ENCODE measurements around the gene CDK14.
"Not testable (repeated sequence)": the region's sequence is repeated elsewhere in the genome, so short reads cannot be mapped to it uniquely, and the experiment has no call there.

Gene CDK14

DNA sequence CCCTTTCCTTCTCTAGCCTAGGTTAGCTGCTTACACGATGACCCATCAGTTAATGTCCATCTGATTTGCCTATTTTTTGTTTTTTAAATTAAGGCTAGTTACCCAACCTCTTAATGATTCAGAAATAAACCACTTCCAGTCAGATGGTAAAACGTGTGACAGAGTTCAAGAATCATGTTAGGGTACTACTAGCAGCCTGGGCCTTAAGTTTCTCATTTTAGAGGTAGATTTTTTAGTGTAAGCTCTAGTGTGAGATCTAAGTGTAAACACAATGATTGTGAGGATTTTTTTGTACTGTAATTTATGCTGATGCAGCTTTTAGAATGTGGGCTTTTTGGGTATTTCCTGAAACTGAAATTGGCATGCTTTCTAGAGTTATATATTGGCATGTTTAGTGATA, 130.0 kb downstream of the CDK14 start:
- no peak for DNase-seq

DNA sequence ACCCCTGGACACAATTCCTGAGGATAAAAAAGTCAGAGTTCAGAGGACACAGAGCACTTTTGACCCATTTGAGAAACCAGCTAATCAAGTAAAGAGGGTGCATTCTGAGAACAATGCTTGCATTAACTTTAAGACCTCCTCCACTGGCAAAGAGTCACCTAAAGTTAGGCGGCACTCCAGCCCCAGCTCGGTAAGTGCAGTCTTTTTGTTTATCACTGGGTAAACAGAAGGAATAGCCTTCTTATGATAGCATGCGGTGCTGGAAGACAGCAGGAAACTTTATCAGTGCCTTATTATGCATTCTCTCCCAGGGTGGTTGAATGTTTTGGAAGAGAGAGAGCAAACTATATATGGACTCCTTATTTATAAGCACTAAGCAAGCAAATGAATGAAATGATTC, 130.5 kb downstream of the CDK14 start:
- DNase-seq = no peak

DNA sequence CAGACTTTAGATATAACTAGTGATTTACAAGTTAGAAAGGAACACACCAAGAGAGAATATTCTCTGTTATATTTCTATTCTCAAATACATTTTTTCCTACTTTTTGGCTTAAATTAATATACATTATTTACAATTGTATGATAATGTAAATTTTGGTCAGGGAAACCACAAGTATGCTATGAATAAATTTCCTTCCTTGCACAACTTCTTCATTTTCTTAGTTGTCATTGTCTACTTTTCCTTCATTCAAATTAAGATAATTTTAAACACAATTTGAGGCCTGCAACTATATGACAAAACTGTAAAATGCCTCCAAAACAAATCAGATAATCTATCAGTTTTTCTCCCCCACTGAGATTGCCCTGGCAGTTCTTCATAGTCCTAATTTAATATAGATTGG, 131.3 kb downstream of the CDK14 start:
- no peak for DNase-seq

DNA sequence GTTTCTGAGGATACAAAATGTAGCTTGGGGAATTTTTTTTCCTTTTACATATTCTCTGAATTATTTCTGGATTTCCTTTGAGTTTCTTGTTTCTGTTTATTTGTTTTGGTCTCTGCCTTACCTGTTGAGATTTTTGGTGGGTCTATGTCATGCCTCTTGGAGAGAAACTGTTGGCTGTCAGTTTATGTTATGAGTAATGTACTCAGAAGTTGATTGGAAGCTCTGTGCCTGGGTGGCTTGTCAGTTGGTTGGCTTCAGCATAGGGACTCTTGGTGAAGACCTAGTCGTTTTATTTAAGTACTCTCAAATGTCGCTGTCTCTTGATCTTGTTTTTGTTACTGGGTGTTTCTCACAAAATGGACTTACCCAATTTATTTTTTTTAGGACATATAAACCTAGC, 132.4 kb downstream of the CDK14 start:
- DNase-seq = no peak

DNA sequence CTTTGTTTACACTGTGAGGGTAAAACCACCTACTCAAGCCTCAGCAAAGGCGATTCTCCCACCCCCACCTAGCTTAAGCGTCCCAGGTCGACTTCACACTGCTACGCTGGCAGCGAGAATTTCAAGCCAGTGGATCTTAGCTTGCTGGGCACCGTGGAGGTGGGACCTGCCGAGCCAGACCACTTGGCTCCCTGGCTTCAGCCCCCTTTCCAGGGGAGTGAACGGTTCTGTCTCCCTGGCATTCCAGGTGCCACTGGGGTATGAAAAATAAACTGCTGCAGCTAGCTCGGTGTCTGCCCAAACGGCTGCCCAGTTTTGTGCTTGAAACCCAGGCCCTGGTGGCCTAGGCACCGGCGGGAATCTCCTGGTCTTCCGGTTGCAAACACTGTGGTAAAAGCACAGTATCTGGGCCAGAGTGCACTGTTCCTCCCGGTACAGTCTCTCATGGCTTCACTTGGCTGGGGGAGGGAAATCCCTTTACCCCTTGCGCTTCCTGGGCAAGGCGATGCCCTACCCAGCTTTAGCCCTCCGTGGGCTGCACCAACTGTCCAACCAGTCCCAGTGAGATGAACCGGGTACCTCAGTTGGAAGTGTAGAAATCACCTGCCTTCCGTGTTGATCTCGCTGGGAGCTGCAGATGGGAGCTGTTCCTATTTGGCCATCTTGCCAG, 139.6 kb downstream of the CDK14 start:
- DNase-seq = not testable (repeated sequence)

DNA sequence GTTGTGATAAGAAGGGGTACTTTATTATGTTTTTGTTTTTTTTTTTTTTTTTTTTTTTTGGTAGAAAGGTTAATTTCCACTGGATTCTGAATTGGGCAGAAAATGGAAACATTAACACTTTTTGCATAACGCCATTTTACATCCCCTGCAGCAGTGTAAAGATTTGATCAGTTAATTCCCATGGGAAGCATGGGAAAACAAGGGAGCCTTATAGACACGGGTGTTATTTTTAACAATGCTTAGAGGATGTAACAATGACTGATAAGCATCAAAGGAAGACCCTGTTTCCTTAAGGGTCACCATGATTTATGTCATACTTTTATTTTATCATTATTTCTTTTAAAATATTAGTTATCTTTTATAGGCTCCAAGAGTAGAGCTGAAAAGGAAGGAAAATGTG, 140.2 kb downstream of the CDK14 start:
- DNase-seq = no peak

DNA sequence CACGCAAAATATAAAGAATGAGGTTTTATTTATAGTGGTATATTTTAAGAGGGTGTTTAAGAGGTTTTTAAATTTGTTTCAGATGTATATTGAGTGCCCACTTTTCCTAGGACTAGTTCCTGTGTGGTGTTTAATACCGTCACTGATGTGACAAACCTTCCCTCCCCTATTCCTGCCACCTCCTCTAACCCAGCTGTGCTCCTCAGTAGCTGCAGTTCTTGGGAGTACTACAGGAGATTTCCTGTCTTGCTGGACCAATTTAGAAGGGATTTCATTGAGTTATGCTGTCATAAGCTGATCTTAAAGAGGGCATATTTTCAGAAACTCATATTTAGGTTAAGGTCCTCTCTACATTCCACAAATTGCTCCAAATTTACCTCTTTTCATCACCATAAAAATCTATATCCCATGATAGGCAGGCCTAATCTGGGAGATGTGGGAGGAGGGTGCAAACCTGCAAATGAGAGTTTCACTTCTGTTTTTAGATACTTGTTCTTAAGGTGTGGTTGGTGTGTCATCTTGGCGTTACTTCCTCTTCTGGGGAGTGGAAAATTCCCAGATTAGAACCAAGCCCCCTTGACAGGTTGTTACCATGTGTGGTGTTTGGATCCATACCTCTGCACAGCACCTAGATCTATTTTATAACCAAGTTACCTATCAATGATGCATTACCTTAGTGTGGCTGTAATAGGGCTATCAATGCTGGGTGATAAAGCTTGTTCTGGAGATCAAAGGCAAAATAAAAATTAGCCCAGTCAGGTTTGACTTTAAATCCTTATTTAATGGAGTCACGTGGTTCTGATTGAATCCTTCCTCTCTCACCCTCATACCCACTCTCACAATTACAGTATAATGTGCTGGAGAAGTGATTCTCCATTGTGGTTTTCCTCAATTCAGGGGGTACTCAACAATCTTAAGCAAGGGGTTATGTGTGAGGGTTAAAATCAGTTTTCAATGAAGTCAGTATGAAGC, 141.1 kb downstream of the CDK14 start:
- DNase-seq = peak; percentile 6

DNA sequence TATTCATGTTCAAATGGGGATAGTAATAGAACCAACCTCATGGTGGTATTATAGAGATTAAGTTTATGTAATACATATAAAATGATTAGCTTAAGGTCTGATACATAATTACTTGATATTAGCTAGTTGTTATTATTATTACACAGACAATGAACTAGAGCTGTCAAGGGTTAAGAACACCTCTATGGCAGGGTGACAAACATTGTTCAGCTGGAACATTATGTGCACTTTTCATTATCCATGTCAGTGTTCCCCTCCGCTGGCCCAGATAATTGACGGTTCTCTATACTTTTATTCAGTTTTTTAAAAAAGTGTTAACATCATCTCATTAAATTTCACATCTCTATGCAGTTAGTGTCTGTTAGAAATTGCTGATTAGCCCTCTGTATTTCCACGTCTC, 142.1 kb downstream of the CDK14 start:
- DNase-seq = no peak

DNA sequence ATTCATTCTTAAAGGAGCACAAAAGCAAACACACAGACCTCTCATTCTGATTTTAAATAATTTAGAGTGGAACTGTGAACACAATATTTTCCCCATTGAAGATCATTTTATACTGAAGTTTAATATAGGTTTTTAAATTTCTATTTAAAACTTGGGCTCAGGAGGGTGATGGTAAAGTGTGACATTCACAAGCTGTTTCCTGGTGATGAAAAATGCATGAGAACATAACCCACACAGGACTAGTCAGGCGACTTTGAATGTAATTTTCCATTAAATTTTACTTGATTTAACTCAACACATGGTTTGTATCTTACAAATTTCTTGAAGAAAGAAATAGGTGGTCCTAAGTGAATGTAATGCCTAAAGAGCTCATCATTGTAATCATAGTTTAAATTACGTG, 143.6 kb downstream of the CDK14 start:
- DNase-seq = no peak

DNA sequence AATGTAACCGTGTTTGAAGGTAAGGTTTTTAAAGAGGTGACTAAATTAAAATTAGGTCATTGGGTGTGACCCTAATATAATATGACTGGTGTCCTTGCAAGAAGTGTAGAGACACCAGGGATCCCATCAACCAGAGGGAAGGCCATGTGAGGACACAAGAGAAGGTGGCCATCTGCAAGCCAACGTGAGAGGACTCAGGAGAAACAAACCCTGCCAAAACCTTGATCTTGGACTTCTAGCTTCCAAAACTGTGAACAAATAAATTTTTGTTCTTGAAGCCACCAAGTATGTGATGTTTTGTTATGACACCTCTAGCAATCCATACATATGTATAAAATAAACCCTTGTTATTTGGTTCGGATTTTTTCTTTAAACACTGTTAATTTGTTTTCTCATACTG, 144.3 kb downstream of the CDK14 start:
- no peak for DNase-seq

DNA sequence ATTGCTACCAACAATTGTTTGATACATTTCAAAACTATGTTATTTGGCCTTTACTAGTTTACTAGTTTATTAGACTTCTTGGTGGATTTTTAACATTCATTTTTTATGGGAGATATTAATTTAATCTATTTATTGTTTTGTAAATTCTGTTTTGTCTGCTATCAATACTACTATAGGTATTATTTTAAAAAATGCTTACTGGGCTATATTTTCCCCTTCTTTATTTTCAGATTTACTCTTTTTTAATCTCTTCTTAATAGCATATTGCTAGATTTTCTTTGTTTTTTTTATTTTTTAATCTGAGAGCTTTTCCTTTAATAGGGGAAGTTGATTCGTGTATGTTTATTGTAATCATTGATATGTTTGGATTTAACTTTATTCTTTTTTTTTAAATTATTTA, 147.5 kb downstream of the CDK14 start:
- DNase-seq = no peak

DNA sequence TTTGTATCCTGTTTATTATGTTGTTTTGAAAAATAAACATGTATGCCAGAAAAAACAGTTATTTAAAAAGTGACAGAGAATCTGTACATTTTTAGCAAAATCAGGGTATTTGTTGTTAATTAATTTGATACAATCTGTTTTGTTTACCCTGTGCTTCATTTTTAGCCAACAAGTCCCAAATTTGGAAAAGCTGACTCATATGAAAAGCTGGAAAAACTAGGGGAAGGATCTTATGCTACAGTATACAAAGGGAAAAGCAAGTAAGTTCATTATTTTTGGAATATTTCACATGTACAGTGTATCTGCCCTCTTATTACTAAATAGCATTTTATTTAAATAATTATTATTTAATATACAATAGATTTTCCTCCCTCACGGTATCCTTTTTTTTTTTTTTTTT, 151.4 kb downstream of the CDK14 start:
- DNase-seq = no peak

DNA sequence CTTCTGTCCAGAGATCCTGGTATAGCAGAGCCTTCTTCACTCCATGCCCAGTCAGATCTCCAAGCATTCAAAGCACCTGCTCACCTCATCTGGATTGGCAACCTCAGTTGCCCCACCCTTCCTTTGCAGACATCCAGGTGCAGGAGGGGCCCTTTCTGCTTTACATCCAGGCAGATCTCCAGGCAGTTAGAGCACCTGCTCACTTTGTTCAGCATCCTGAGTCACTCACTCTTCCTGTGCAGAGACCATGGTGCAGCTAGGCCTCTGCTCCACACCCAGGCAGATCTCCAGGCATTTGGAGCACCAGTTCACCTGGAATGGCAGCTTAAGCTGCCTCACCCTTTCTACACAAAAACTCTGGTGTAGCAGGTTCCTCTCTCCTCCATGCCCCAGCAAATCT, 153.1 kb downstream of the CDK14 start:
- no peak for DNase-seq

DNA sequence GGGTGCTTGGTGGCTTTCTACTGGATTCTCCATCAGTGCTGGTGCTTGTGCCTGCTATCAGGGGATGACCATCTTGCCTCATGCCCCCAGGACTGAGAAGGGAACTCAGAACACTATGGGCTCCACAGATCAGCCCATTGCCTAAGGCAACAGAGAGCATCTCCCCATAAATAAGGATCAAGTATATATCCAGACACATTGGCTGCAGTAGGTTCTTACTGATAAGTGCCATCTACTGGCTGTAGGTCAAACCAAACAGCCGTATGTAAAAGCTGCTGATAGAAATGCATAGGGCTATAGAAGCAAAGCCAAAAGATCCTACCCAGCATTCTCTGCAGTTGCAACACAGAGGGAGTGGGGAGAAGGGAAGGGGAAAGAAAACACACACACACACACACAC, 153.7 kb downstream of the CDK14 start:
- no peak for DNase-seq

DNA sequence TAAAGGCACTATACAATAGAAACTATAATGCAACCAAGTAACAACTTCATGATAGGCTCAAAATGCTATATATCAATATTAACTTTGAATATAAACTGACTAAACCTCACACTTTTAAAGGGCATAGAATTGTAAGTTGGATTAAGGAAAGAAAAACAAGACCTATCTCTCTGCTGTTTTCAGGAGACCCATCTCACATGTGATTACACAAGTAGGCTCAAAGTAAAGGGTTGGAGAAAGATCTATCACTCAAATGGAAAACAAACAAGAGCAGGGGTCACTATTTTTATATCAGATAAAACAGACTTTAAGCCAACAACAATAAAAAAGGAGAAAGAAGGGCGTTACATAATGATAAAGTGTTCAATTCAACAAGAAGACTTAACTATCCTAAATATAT, 155.5 kb downstream of the CDK14 start:
- no peak for DNase-seq

DNA sequence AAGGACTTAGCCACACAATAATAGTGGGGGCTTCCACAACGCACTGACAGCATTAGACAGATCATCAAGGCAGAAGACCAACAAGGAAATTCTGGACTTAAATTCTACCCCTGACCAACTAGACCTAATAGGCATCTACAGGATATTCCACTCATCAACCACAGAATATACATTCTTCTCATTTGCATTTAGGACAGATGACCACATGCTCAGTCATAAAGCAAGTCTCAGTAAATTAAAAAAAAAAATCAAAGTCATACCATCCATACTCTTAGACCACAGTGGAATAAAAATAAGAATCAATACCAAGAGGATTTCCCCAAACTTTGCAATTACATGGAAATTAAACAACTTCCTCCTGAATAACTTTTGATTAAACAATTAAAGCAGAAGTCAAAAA, 155.9 kb downstream of the CDK14 start:
- no peak for DNase-seq

DNA sequence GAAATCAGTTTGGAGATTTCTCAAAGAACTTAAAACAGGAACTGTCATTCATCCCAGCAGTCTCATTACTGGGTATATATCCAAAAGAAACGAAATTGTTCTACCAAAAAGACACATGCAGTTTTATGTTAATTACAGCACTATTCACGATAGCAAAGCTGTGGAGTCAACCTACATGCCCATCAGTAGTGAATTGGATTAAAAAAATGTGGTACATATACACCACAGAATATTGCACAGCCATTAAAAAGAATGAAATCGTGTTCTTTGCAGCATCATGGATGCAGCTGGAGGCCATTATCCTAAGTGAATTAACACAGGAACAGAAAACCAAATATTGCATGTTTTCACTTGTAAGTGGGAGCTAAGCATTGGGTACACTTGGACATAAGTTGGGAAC, 158.9 kb downstream of the CDK14 start:
- no peak for DNase-seq

DNA sequence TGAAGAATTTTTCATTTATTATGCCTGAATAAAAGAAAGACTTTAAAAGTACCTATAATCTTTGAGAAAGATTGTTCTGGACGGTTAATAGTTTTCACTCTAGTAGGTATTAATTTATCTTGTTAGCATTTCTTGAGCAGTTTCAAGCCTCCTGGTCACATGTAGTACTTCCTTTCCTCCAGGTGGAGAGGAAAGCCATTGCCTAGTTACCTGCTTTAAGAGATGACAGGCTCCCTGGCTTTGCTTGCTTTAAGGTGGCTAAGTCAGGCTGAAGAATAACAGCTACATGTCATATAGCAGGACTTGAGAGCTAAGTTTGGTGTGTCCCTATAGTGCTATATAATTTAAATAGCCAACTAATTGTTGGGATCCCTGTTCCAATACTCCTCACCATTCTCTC, 160.2 kb downstream of the CDK14 start:
- no peak for DNase-seq

DNA sequence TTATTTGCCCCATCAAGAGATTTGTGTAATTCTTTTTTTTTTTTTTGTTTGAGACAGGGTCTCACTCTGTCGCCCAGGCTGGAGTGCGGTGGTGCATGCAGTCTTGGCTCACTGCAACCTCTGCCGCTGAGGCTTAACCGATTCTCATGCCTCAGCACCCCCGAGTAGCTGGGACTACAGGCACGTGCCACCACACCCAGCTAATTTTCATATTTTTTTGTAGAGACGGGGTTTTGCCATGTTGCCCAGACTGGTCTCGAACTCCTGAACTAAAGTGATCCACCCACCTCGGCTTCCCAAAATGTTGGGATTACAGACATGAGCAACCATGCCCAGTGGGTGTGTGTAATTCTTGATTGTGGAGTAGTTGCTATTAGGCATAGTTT, 161.4 kb downstream of the CDK14 start:
- not testable (repeated sequence) for DNase-seq

DNA sequence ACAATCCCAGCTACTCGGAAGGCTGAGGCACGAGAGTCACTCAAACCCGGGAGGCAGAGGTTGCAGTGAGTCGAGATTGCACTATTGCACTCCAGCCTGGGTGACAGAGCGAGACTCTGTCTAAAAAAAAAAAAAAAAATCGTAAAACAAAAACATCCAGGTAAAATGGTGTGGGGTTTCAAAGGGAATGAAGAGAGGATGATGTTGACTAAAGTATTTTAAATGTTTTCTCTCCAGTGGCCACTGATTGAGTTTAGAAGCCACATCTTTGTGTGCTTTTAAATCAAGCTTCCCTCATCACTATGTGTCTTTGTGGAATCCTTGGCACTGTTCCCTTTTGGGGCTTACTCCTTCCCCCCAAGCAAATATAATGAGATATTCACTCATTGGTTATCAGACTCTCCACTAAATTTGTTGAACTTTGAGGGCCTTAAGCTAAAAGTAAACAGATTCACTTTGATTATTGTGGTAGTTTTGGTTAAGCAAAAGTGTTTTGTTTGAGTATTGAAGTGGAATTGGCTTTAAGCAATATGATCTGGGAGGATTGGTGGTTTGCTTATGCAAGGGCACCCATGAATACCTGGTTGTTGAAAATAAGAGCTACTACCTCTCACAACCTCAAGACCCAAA, 162.9 kb downstream of the CDK14 start:
- no peak for DNase-seq

DNA sequence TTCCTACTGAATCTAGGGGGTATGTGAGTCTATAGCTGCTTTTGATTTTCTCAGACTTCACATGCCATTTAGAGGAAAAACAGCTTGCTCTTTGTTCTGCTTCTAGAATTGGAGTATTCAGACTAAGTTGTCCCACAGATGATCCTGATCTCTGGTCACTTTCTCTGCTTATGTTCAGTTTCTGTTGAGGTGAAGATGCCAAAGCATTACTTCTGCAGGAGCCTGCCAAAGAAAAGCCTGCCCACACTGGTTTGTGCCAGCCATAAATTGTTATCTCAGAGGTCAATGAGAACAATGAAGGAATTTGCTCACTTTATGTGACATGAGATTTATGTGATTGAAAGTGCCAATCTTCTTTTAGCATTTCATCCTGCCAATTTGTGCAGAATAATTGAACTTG, 163.6 kb downstream of the CDK14 start:
- no peak for DNase-seq

DNA sequence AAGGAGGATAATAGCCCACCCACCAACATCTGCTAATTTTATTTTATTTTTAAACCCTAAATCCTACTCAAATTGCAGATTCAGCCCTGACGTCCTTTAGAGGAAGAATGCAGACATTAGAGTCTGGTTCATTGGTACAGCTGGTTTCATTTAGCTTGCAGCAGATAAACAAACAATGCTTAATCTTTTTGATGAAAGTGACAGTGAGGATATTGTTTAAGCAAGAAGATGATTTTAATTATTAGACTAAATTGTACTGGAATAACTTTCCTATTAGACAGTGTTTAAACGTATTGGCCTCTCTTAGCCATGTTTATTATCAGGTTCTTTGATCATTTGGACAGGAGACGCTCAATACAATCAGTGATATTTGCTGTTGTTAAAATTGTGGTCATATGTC, 164.8 kb downstream of the CDK14 start:
- DNase-seq = no peak

DNA sequence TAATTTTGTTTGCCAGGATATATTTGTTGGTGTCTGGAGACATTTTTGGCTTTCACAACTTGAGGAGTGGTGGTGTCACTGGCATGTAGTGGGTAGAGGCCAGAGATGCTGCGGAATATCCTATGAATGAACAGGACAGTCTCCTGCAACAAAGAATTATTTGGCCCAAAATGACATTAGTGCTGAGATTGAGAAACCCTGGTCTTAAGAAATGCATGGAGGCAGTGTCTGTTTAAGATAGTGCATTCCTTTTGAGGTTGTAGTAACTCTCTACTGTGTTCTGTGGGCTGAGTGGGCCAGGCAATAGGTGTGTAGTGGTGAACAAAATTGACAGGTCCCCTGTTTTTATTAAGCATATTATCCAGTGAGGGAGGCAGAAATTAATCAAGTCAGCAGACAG, 165.5 kb downstream of the CDK14 start:
- DNase-seq = no peak

DNA sequence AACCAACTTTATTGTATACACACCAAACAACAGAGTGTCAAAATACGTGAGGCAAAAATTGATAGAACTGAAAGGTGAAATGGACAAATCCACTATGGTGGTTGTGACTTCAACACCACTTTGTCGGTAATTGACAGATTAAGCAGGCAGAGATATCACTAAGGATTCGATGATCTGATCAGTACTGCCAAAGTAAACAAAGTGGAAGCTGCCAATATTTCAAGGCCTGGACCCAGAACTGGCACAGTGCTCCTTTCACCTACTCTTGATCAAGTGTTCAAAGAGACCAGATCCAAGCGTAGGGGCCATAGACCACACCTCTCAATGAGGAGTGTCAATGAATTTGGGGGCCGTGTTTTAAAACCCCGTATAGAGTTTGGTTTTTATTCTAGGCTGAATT, 167.0 kb downstream of the CDK14 start:
- DNase-seq = no peak

Data from activated CD4-positive, alpha-beta T cell treated with anti-CD3 and anti-CD28 coated beads, Interleukin-2, amount 50 U/mL, for 16 hours (primary cell).